GM19025 (cell line): ENCODE measurements around the gene CIRBP.

Experiments used
- ATAC-seq: cut with Tn5 transposase; IDR thresholded peaks from one replicate; pipeline ENCODE4 v1.9.1; 2021; ENCODE audit warnings: mild to moderate bottlenecking, low read depth, moderate library complexity; ENCODE audit not compliant: unreplicated experiment

Gene CIRBP

DNA sequence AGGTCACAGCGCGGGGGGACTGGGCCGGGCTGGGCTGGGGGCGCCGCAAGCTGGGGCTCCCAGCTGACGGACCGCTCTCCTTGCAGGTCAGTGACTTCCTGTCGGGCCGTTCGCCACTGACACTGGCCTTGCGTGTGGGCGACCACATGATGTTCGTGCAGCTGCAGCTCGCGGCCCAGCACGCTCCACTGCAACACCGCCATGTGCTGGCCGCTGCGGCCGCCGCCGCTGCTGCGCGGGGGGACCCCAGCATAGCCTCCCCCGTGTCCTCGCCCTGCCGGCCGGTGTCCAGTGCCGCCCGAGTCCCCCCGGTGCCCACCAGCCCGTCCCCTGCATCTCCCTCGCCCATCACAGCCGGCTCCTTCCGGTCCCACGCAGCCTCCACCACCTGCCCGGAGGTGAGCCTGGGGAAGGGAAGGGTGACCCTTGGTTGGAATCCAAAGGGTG, 15.0 kb upstream of the CIRBP start:
- no peak for ATAC-seq

DNA sequence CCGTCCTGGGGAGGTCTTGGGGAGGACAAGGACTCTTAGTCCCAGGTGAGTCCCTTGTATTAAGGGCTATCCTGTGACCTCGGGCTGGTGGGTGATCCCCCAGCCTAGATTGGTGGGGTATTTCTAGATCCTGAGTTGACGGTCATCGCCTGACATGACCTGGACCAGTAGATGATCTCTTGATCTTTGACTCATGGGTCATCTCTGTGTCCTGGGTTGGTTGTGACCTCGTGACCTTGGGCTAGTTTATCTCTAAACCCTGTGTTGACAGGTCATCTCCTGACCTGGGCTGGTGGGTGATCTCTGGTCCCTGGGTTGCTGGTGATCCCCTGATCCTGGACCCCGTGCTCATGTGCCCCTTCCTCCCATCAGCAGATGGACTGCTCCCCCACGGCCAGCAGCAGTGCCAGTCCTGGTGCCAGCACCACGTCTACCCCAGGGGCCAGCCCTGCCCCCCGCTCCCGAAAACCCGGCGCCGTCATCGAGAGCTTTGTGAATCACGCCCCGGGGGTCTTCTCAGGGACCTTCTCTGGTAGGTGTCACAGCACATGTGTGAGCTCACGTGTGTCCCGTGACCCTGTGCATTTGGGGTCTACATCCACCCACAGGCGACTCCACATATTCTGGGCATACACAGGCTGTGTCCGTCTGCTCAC, 14.5 kb upstream of the CIRBP start:
- ATAC-seq = no peak

DNA sequence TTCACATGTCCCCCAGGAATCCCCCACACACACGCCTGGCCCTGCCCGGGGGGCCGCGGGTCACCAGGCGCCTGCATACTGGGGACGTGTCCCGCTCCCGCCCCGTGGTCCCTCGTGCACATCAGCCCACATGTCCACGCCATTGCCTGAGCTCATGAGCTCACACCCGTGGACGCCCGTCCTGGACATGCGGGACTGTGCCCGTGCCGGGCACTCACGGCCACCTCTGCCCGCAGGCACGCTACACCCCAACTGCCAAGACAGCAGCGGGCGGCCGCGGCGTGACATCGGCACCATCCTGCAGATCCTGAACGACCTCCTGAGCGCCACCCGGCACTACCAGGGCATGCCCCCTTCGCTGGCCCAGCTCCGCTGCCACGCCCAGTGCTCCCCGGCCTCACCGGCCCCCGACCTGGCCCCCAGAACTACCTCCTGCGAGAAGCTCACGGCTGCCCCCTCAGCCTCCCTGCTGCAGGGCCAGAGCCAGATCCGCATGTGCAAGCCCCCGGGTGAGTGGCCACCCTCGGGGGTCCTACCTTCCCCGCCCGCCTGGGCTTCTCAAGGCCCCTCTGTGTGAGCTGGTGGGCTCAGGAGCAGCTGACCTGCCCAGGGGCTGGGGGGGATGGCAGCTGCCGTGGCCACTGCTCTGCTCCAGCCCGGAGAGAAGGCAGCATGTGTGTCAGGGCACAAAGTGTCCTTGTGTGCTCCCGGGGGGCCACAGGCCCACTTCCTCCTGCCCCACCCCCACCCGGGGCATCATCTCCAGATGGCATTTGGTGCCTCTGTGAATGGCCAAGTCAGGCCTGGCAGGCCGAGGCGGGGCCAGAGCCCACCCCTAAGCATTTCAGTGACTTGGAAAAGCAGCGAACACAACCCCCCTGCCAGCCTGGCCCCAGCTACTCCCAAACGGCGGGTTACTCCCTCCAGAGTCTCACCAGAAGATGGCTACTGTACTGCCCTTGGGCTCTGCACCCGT, 13.7 kb upstream of the CIRBP start:
- no peak for ATAC-seq

DNA sequence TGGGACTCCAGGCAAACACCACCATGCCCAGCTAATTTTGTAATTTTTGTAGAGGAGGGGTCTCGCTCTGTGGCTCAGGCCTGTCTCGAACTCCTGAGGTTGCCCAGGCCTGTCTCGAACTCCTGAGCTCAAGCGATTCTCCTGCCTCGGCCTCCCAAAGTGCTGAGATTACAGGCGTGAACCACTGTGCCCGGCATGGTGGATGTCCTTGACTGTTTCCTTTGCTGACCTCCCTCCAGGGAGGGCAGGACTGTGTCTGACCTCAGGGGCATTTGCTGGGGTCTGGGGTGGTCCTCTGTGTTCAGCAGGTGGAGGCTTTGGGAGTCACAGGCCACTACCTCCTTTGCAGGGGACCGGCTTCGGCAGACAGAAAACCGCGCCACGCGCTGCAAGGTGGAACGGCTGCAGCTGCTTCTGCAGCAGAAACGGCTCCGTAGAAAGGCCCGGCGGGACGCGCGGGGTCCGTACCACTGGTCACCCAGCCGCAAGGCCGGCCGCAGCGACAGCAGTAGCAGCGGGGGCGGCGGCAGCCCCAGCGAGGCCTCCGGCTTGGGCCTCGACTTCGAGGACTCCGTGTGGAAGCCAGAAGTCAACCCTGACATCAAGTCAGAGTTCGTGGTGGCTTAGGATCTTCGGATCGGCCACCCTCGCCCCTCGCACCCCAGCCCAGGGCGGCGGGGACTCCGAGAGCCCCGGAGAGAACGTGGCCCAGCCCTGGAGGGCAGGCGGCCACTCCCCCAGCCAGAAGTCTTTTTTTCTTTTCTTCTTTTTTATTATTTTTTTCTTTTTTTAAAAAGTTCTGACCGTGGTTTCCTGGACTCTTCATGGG, 12.3 kb upstream of the CIRBP start:
- ATAC-seq = no peak

DNA sequence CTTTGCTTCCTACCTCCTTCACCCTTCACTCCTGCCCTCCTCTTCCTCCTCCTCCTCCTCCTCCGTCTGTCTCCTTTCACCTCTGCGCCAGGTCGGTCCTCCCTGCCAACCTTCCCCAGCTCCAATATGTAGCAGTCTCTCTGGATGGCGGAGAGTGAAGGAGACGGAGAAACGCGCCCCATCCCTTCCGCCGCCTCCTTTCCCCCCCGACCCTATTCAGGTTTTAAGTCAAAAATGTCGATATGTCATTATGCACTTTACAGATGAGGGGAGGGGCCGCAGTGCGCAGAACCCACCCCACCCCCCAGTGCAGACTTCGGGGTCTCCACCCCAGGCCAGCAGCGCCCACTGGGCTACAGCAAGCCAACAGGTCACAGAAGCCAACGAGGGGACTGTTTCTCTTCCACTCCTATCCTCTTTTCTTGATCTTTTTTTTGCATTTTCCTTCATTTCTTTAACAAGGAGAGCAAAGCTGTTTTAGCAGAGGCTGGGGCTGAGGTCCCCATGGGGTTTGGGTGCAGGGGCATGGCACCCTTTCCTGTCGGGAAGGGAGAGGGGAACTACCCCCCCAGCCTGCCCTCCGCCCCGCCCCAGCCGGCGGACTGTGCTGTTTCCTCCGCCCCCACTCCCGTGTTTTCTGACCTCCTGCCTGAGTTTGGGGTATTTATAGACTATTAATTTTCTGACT, 11.5 kb upstream of the CIRBP start:
- ATAC-seq = no peak

DNA sequence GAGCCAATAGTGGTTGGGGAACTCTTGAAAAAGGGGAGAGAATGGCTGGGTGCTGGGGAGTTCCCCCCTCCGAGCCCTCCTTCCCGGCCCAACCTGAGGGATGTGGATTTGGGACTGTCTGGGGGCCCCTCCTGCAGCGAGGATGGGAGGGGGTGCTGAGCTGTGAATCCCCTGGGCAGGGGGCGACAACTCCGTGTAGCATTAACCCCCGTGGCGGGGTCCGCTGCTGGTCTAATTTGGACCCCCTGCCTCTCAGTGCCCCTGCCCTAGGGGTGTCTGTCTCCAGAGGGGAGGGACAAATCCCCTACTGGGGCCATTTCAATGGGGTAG, 11.0 kb upstream of the CIRBP start:
- ATAC-seq = no peak

DNA sequence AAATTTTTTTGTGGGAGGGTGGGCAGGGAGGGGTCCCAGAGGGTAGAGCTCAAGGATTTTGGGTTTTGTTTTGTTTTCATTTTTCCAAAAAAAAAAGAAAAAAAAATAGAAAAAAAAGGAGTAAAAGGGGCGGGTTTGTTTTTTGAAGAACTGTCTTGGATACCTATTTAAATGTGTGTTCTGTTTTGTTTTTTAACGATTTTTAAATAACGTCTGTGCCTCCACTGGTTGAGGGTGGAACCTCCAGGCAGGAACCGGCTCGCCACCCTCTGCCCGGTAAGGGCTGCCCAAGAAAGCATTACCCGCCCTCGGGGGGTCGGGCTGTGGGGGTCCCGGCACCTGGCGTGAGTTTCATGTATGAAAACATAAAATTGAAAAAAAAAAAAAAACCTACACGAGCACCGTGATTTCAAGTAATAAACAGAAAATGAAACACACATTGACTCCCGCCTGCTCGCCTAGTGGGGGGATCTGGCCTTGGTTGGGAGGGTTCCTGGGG, 10.4 kb upstream of the CIRBP start:
- ATAC-seq = no peak

DNA sequence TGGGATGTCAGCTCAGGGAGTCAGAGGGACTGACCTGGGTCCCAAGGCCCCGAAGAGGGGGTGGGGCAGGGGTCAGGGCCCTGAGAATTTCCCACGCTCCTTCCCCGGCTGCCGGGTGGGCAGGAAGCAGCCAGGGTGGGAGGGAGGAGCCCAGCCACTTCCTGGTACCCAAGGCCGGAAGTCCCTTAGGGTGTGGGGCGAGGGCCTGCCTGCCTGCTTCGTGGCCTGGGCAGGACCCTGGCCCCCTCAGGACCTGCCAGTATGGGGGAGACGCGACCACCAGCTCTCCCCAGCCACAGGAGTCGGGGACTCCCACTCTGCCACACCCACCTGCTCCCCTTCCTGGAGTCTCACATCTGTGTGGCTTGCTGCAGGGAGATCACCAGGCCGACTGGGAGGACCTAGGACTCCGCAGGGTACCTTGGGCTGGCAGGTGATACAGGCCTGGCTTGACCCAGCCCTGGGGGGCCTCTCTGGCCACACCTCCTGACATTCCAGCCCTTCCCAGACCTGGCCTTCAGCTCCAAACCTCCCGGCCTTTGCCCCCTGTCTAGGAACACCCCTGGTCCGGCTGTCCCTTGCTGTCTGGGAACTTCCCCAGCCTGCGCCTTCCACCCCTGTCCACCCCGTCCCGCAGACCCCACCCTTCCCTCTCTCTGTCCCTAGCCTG, 9.8 kb upstream of the CIRBP start:
- ATAC-seq = peak; percentile 29

DNA sequence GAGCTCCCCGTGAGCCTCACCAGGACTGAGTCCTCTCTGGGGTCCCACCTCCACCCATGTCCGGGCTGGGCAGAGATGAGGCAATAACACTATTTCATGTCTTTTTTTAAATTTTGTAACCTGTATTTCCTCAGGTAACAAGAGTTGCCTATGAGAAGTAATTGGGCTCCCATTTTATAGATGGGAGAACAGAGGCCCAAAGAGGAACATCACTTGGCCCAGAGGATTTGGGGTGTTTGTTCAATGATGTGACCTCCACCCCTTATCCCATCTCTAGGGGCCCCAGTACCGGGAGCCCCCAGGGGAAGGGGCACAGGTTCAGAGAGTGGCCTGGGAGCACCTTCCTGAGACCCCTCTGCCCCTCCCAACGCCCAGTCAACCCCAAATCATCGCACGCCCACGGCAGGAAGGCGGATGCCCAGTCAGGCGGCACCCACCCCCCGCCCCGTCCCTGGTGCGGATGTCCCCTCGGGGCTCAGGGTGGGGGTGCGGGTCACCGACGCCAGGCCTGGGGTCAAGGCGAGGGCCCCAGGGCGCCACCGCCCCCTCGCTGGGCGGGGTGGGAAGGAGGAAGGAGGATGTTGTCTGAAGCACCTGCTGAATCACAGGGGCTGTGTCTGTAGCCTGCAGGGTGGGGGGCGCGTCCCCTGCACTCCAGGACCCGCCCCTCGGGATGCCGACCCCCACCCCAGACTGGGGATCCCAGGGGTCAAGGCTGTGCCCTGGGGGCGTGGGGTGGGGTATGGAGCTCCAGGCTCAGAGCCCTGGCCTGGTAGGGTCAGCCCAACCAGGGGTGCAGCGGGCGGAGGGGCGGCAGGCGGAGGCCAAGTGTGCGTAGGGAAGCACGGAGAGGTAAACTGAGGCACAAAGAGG, 9.0 kb upstream of the CIRBP start:
- ATAC-seq = no peak

DNA sequence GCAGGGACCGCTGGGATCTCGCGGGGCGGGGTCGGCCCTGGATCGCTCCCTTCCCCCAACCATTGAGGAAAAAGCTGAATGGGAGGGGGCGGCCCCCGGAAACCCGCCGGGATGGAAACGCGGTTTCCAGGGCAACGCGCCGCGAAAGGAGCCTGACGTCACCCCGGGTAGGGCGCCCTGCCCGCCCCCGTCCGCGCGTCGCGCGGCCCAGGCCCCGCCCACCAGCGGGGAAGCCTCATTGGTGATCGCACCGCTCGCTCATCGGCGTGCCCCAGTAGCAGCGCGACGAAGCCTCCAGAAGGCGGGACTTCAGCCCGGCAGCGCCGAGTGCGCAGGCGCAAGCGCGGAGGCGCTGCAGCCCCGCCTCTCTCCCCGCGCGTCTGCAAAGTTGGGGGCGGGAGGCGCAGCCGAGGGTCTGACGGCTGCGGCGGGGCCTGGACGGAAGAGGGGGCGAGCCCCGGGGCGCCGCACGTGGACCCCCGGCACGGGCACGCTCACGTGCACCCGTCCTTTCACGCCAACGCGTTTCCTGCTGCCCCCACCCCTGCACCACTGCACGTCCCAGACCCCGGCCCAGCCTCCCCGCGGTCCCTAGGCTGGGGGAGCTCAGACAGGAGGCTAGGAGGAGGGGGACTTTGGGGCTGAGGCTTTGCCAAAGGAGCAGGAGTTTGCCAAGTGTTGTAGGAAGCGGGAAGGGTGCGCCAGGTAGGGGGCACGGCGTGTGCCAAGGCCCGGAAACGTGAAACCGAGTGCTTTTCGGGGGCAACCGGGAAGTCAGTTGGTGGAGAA, 8.2 kb upstream of the CIRBP start:
- ATAC-seq = peak; percentile 66

DNA sequence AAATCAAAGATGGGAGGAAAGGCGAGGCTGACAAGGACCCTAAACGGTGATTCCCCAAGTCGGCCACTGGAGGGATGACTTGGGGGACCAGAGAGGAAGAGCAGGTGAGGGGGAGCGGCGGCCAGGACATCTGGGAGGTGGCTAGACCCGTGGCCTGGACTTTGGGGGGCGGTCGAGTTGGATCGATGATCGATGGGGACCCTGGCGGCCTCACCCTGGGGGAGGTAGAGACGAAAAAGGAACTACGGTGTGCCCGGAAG, 7.7 kb upstream of the CIRBP start:
- ATAC-seq = no peak

DNA sequence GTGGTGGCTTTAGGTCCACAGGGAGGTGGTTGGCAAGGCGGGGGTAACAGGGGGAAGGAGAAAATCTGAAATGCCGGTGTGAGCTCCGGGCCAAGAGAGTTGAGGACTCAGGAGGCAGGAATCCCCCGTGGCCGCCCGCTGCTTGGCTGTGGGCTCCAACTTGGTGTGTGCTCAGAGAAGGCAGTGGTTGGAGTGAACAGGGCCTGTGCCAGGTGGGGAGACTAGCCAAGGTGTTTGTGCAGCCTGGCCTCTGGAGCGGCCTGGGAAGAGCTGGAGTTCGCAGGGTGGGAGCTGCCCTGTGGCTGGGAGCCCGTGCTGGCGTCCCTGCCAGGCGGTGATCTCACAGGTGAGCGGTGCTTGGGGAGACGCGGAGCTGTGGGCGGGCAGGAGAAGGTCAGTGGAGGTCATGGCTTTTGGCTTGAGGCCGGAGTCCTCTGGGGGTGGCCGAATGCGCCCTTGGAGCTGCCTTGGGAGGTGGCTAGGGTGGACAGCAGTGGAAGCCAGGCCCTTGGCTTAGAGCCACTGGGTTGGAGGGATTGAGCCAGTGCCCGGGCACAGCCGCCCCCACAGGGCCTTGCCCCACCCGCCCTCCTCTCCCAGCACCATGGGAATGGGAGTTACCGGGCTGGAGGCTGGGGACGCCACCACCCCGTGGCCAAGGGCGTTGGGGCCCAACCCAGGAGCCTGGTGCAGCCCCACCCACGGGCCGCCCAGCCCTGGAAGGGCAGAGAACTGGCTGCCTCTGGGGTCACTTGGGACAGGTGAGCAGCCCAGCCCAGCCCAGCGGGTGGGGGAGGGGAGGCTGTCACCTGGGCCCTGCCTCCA, 7.1 kb upstream of the CIRBP start:
- no peak for ATAC-seq

DNA sequence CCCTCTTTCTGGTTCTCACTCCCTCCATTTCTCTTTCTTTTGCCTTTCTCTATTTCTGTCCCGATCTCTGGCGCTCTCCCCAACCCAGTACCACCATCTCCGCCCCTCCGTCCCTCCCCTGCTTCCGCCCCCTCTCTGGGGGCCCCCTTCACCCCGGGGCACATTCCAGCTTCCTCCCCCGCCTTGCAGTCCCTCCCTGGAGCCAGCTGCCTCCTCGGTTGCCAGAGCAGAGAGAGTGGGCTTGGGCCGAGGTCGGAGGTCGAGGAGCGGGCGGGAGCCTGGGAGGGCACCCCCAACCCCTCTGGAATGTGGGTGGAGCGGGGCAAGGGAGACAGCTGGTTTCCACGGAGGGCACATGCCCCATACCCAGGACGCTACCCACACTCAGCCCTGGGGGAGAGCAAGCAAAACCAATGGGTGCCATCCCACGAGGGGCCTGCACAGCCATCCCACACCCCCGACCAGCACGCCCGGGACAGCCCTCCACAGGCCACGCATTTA, 6.5 kb upstream of the CIRBP start:
- ATAC-seq = no peak

DNA sequence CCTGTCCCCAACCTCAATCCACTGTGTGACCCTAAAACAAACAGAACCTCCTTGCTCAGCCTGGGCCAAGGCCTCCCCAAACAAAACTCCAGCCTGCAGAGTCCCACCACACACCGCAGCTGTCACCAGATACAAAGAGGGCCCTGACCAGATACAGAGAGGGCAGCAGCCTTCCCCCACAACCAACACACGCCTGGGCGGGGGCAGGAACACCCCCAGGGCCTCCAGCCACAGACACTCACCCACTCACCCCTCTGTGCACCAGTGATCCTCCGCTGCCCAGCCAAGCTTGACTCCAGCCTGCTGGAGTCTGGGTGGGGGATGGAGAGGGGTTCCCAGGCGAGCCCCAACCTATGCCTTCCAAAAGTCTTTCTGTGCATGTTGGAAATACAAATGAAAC, 5.9 kb upstream of the CIRBP start:
- ATAC-seq = no peak

DNA sequence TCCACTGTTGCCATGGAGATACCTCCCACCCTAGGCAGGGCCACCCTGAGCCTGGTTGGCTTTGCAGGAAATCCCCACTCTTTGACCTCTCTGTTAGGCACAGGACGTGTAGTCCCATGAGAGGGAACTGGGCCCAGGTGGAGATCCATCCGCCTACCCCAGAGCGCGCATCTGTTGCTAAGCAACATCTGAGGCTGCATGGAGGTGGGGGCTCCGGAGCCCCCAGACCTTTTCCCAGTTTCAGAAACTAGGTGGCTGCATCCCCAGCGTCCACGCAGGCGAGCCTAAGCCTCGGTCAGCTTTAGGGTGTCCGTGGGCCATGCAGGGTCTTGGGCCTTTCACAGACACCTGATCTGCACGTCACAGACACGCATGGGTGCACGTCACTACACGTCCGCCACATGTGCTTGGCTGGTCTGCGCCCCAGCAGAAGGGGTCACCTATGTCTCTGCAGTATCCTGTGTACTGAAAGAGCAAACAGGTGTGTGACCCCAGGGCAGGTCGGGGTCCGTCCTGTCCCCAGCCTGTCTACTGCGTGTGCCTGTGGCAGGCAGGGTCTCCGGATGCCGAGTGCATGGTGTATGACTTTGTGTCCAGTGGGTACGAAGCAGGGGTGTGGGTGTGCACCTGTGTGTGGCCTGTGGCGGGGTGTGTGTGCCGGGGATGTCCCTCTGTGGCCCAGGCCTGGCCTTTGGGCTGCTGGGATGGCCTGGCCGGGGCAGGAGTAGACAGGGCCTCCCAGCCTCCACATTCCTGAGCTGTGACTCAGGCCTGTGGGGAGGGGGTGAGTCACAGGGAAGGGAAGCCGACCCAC, 4.1 kb upstream of the CIRBP start:
- ATAC-seq = no peak

DNA sequence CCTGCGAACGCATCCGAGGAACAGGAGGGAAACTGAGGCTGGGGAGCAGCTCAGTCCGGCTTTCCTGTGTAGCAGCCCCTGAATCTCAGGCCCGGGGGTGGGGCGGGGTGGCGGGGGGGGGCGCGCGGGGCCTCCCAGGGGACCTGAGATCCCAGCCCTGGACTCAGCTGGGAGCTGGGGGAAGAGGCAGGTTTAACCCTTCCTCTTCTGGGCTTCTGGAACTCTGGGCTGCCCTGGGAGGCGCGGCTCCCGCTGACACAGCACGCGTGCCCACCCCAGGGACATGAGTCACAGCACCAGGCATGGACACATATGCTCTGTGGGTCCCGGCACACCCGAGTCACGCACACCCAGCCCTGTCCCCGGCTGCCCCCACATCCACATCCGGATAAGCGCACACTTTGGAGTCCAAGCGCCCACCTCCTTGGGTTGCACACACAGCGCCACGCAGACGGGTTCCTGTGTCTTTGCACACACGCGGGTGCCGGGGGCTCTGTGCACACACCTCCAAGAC, 3.5 kb upstream of the CIRBP start:
- no peak for ATAC-seq
